H9 (cell line): ENCODE data around the gene TOP1. TPM values are rescaled to one million over a fixed set of nuclear protein-coding genes. Genes with fewer than 3 reads are reported as not detected.

Experiments used
- DNase-seq: peaks from one replicate; pipeline ENCODE4 v3.0.0-alpha.2; 2017
- H2AFZ ChIP-seq: one replicate; pipeline ENCODE4 v1.6.1; 2013; ENCODE audit warnings: mild to moderate bottlenecking, low read length, control low read depth, moderate library complexity
- H2AK5ac ChIP-seq: 2 replicates; pipeline ENCODE4 v1.6.1; 2013; ENCODE audit warnings: low read length, control low read depth, mixed read lengths; ENCODE audit not compliant: insufficient read length
- H2BK120ac ChIP-seq: one replicate; pipeline ENCODE4 v1.6.1; 2013; ENCODE audit warnings: low read depth, mild to moderate bottlenecking, low read length, control low read depth, inconsistent platforms; ENCODE audit not compliant: poor library complexity, severe bottlenecking
- H2BK12ac ChIP-seq: 2 replicates; pipeline ENCODE4 v1.6.1; 2013; ENCODE audit warnings: low read length, control low read depth, mixed read lengths, low read depth; ENCODE audit not compliant: insufficient read length
- H2BK15ac ChIP-seq: 2 replicates; pipeline ENCODE4 v1.6.1; 2013; ENCODE audit warnings: low read depth, low read length, control low read depth
- H2BK20ac ChIP-seq: one replicate; pipeline ENCODE4 v1.6.1; 2013; ENCODE audit warnings: low read depth, mild to moderate bottlenecking, low read length, control low read depth, inconsistent platforms; ENCODE audit not compliant: poor library complexity, severe bottlenecking
- H2BK5ac ChIP-seq: 2 replicates; pipeline ENCODE4 v1.6.1; 2013; ENCODE audit warnings: low read length, control low read depth, mixed read lengths; ENCODE audit not compliant: insufficient read length
- H3K14ac ChIP-seq: 2 replicates; pipeline ENCODE4 v1.6.1; 2013; ENCODE audit warnings: low read length, control low read depth; ENCODE audit not compliant: insufficient read depth
- H3K18ac ChIP-seq: 2 replicates; pipeline ENCODE4 v1.6.1; 2013; ENCODE audit warnings: low read depth, mild to moderate bottlenecking, mixed read lengths, low read length, control low read depth; ENCODE audit not compliant: insufficient read length
- H3K23ac ChIP-seq: 2 replicates; pipeline ENCODE4 v1.6.1; 2013; ENCODE audit warnings: low read length, control low read depth, mixed read lengths, low read depth; ENCODE audit not compliant: insufficient read length
- H3K23me2 ChIP-seq: 2 replicates; pipeline ENCODE4 v1.6.1; 2013; ENCODE audit warnings: low read depth, mild to moderate bottlenecking, mixed read lengths, low read length, control low read depth; ENCODE audit not compliant: insufficient read length, poor library complexity, severe bottlenecking
- H3K27ac ChIP-seq: 2 replicates; pipeline ENCODE4 v1.5.1; 2013; ENCODE audit warnings: low read length, control low read depth, mixed read lengths, low read depth; ENCODE audit not compliant: insufficient read length
- H3K27me3 ChIP-seq: 2 replicates; pipeline ENCODE4 v1.6.1; 2013; ENCODE audit warnings: low read length, control low read depth, inconsistent platforms; ENCODE audit not compliant: insufficient read depth
- H3K4ac ChIP-seq: 2 replicates; pipeline ENCODE4 v1.6.1; 2013; ENCODE audit warnings: low read depth, mild to moderate bottlenecking, control low read depth, inconsistent platforms, low read length, moderate library complexity
- H3K4me1 ChIP-seq: 2 replicates; pipeline ENCODE4 v1.6.1; 2013; ENCODE audit warnings: low read length, control low read depth, inconsistent platforms; ENCODE audit not compliant: insufficient read depth
- H3K4me2 ChIP-seq: 2 replicates; pipeline ENCODE4 v1.6.1; 2013; ENCODE audit warnings: low read length, control low read depth, mixed read lengths; ENCODE audit not compliant: insufficient read length, insufficient read depth
- H3K56ac ChIP-seq: 2 replicates; pipeline ENCODE4 v1.6.1; 2013; ENCODE audit warnings: low read depth, mild to moderate bottlenecking, mixed read lengths, low read length, control low read depth; ENCODE audit not compliant: insufficient read length
- H3K79me1 ChIP-seq: 2 replicates; pipeline ENCODE4 v1.6.1; 2013; ENCODE audit warnings: low read depth, mild to moderate bottlenecking, moderate library complexity, low read length, control low read depth, inconsistent platforms; ENCODE audit not compliant: insufficient read depth, poor library complexity, severe bottlenecking
- H3K79me2 ChIP-seq: 2 replicates; pipeline ENCODE4 v1.6.1; 2013; ENCODE audit warnings: low read length, control low read depth, inconsistent platforms; ENCODE audit not compliant: insufficient read depth
- H3K9ac ChIP-seq: 2 replicates; pipeline ENCODE4 v1.6.1; 2013; ENCODE audit warnings: low read length, control low read depth, mixed read lengths; ENCODE audit not compliant: insufficient read length; ENCODE audit errors: extremely low read depth
- H3K9me3 ChIP-seq: one replicate; pipeline ENCODE4 v1.6.1; 2013; ENCODE audit warnings: low read depth, low read length, inconsistent platforms; ENCODE audit not compliant: control insufficient read depth
- H3T11ph ChIP-seq: one replicate; pipeline ENCODE4 v1.6.1; 2013; ENCODE audit warnings: mild to moderate bottlenecking, low read length, control low read depth, inconsistent platforms
- H4K20me1 ChIP-seq: one replicate; pipeline ENCODE4 v1.6.1; 2013; ENCODE audit not compliant: control insufficient read depth, insufficient read length, insufficient read depth
- H4K5ac ChIP-seq: 2 replicates; pipeline ENCODE4 v1.6.1; 2013; ENCODE audit warnings: low read depth, mild to moderate bottlenecking, mixed read lengths, low read length, control low read depth; ENCODE audit not compliant: insufficient read length
- H4K8ac ChIP-seq: replicated peaks from 2 replicates; pipeline ENCODE4 v1.6.1; 2013; ENCODE audit warnings: low read length, control low read depth, mixed read lengths, low read depth; ENCODE audit not compliant: insufficient read length
- H4K91ac ChIP-seq: 2 replicates; pipeline ENCODE4 v1.6.1; 2013; ENCODE audit warnings: low read depth, mild to moderate bottlenecking, moderate library complexity, mixed read lengths, low read length, control low read depth; ENCODE audit not compliant: insufficient read length
- H3K27ac Mint-ChIP-seq, 3 experiments: 2 replicates in 2 of 3; 3 replicates in 1 of 3; pipeline ENCODE4 v1.8.0; 2020 to 2021; ENCODE audit warnings: mixed read lengths in 3 of 3, mild to moderate bottlenecking in 1 of 3, moderate library complexity in 1 of 3
- H3K27me3 Mint-ChIP-seq: 2 replicates; pipeline ENCODE4 v1.8.0; 2021; ENCODE audit warnings: low read depth, mild to moderate bottlenecking, moderate library complexity, mixed read lengths
- H3K36me3 Mint-ChIP-seq, 3 experiments: 2 replicates in 2 of 3; 3 replicates in 1 of 3; pipeline ENCODE4 v1.8.0; 2020 to 2021; ENCODE audit warnings: low read depth in 3 of 3, mixed read lengths in 3 of 3; ENCODE audit not compliant: insufficient read depth in 1 of 3
- H3K4me1 Mint-ChIP-seq, 2 experiments: 2 replicates each; pipeline ENCODE4 v1.8.0; 2020; ENCODE audit warnings: mixed read lengths in 2 of 2
- H3K4me3 Mint-ChIP-seq, 2 experiments: 2 replicates in 1 of 2; 3 replicates in 1 of 2; pipeline ENCODE4 v1.8.0; 2020 to 2021; ENCODE audit warnings: mild to moderate bottlenecking in 2 of 2, mixed read lengths in 2 of 2, moderate library complexity in 1 of 2
- H3K9me3 Mint-ChIP-seq, 2 experiments: 2 replicates in 1 of 2; 3 replicates in 1 of 2; pipeline ENCODE4 v1.8.0; 2020; ENCODE audit warnings: mild to moderate bottlenecking in 2 of 2, mixed read lengths in 2 of 2, moderate library complexity in 1 of 2
- WGBS: extraction: QIAGEN DNeasy Blood & Tissue Kit; methylation state at CpG from one replicate; pipeline ENCODE4 v1.1.7; 2013; ENCODE audit warnings: missing lambda C conversion rate, low lambda C conversion rate, mixed read lengths; ENCODE audit not compliant: insufficient read length; ENCODE audit errors: extremely low coverage; 5-methylcytosine and 5-hydroxymethylcytosine counted together
- total RNA-seq: library from RNA; stranded (reverse); gene quantifications from 2 replicates; pipeline ENCODE4 v1.2.1, GENCODE V29; 2021
- TF ChIP-seq, protein P1 (sequence below): fragments of 200-600 bp; sonication (generic); conservative IDR thresholded peaks from 3 replicates; pipeline ENCODE4 v1.8.0; 2021; ENCODE audit warnings: antibody characterized with exemption, mild to moderate bottlenecking

The TOP1 gene
- total RNA-seq, 1 experiment from 2014 or later = 96.4 TPM

- Mint-ChIP-seq H3K36me3 (peaks cover 57 to 70% (median 70%) of the 10 kb centered on the region in 3 experiments), H3K4me1 (peaks cover 14 to 18% of the 10 kb centered on the region in 2 experiments), H3K9me3 (no peaks in the 10 kb centered on the region), H3K4me3 (no peak overlapping the region), H3K27ac (no peak overlapping the region), H3K27me3 (no peaks in the 10 kb centered on the region)
- no peak overlapping the region for H3K23ac ChIP-seq
- H4K5ac ChIP-seq = no peak overlapping the region
- H3K56ac ChIP-seq = no peak overlapping the region
- H4K91ac ChIP-seq = no peak overlapping the region
- no peak overlapping the region for H3K4ac ChIP-seq
- H3K23me2 ChIP-seq = no peaks in the 10 kb centered on the region
- no peaks in the 10 kb centered on the region; the same call in 1 of the 2 replicates for H3K4me1 ChIP-seq
- H3K79me2 ChIP-seq = peaks cover 11% of the 10 kb centered on the region; the same call in 1 of the 2 replicates
- no peak overlapping the region for H4K8ac ChIP-seq
- TF ChIP-seq, protein P1, sequence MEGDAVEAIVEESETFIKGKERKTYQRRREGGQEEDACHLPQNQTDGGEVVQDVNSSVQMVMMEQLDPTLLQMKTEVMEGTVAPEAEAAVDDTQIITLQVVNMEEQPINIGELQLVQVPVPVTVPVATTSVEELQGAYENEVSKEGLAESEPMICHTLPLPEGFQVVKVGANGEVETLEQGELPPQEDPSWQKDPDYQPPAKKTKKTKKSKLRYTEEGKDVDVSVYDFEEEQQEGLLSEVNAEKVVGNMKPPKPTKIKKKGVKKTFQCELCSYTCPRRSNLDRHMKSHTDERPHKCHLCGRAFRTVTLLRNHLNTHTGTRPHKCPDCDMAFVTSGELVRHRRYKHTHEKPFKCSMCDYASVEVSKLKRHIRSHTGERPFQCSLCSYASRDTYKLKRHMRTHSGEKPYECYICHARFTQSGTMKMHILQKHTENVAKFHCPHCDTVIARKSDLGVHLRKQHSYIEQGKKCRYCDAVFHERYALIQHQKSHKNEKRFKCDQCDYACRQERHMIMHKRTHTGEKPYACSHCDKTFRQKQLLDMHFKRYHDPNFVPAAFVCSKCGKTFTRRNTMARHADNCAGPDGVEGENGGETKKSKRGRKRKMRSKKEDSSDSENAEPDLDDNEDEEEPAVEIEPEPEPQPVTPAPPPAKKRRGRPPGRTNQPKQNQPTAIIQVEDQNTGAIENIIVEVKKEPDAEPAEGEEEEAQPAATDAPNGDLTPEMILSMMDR = no peak
- H2BK12ac ChIP-seq = no peak overlapping the region
- H3K4me2 ChIP-seq = no peak overlapping the region
- H3K9me3 ChIP-seq = no peaks in the 10 kb centered on the region
- H3T11ph ChIP-seq = no peak overlapping the region
- no peak overlapping the region for H3K27ac ChIP-seq
- H3K27me3 ChIP-seq = no peaks in the 10 kb centered on the region
- WGBS = no CpG with 5 or more reads among the region's 1 CpG
- H2BK120ac ChIP-seq = no peak overlapping the region
- H4K20me1 ChIP-seq = peaks cover 2% of the 10 kb centered on the region
- no peak overlapping the region for H3K18ac ChIP-seq
- H2BK20ac ChIP-seq = no peak overlapping the region
- H3K14ac ChIP-seq = no peak overlapping the region
- H3K79me1 ChIP-seq = peaks cover 11% of the 10 kb centered on the region
- no peak overlapping the region for H2AFZ ChIP-seq
- H2BK15ac ChIP-seq = no peak overlapping the region
- no peak overlapping the region for H3K9ac ChIP-seq
- H2AK5ac ChIP-seq = no peak overlapping the region
- DNase-seq = no peak
- no peak overlapping the region for H2BK5ac ChIP-seq
These were observed 133.3 kb downstream of the TOP1 start for GRCh38 chr20:41161886-41162285.
